ENCODE data around the gene RBM17.
"Not testable (repeated sequence)": the region's sequence is repeated elsewhere in the genome, so short reads cannot be mapped to it uniquely, and the experiment has no call there.

RBM17 gene

DNA sequence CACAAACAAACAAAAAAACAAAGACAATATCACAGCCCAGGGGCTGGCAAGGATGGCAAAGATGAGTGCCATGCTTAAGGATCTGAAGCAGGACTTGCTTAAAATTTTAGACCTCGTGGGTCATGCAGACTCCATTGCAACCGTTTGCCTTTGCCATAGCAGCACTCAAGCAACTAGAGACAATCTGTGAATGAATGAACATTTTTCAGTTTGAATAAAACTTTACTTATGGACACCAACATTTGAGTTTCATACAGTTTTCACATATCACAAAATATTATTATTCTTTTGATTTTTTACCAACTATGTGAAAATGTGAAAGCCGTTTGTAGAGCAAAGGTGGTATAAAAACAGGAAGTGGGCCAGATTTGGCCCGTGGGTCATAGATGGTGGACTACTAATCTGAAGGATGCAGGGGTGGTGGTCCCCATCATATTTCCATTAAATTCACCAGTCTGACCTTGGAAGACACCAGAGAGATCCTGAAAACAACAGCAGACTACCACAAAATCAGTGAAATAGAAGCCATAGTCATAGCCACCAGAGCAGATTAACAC is 8.3 kb upstream of the RBM17 start:
- no peak for DNase-seq

GRCh38 chr10:6082496-6083395 is 6.1 kb upstream of the RBM17 start:
- no peak for DNase-seq

DNA sequence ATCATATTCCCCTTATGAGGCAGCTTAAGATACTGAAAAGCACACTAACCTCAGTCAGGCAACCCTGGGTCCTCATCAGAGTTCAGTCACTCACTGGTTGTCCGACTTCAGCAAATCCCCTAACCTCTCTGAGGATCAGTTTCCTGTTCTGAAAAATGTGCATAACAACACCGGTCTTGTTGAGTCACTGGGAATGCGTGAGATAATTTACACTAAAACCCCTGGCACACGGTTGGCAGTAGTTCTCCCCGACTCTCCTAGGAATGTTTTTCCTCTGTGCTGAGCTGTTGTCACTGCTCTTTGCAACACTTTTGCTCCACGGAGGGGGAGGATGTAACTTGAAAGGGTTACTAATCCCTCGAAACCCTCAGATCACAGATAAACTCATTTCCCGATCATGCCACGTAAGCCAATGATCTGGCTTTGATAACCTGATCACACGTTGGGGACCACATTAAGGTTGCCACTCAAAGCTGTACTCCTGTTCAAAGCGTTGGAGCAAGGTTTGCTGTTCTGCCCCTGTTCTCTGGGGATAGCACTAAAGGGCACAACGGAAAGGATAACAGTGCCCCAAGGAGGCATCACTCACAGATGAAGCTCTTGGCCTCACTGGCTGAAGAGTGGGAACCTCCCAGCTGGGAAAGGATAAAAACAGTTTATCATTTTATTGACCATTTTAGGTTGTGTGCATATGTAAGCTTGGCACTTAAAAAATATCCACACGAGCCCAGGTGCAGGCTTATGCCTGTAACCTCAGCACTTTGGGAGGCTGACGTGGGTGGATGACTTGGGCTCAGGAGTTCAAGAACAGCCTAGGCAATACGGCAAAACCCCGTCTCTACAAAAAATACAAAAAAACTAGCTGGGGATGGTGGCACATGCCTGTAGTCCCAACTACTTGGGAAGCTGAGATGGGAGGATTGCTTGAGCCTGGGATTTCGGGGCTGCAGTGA is 5.0 kb upstream of the RBM17 start:
- DNase-seq = peak; percentile 57 to 66

- peak; percentile 84 to 88 for DNase-seq
Measured at GRCh38 chr10:6086375-6087233, 2.2 kb upstream of the RBM17 start.

- DNase-seq = peak; percentile 13 to 19
Measured at GRCh38 chr10:6089334-6090219, 743 bp downstream of the RBM17 start.

DNA sequence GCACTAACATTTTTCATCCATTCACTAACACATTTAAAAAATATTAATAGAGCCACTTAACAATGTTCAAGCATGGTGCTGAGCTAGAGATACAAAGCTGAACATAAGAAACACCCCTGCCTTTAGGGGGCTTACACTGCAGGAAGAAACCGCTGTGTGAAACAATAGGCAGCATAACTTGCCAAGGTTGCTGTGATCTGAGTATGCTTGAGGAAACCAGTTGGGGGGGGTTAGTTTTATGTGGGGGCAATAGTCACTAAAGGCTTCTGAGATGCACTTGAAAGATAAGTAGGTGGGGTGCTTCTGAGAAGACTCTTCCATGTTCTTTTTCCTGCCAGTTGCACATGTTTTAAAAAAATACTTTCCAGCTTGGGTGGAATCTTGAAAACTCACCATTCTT is 2.8 kb downstream of the RBM17 start:
- DNase-seq = peak in 1 of 2 donors; percentile 22

DNA sequence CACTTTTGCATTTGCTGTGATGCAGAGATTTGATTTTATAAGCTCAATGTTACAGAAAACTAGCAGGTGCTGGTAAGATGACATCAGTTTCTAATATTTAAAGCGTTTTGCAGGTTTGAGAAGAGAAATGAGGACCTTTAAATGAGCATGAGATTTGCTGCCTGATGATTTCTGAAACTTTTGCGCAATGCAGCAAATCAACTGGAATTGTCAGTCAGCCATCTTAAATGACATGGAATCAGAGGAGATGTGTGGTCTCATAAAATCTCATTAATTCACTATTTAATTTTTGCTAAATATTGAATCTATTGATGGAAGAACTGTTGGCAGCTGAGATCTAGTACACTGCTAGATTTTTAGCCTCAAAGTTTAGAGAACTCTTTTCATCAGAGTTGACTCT is 3.9 kb downstream of the RBM17 start:
- no peak for DNase-seq

- DNase-seq = no peak
Measured at GRCh38 chr10:6095810-6096570, 7.2 kb downstream of the RBM17 start.

DNA sequence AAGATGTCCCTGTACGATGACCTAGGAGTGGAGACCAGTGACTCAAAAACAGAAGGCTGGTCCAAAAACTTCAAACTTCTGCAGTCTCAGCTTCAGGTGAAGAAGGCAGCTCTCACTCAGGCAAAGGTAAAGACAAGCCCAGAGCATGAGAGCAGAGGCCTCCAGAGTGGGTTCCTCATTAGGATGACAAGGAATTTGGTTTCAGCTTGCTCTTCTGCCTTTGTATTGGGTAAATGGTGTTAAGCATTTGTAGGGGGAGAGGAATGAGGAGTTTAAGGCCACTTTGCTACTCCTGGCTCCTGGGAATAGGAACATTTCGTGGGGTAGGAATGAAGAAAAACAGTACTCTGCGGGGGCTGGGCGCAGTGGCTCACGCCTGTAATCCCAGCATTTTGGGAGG is 8.2 kb downstream of the RBM17 start:
- no peak for DNase-seq

GRCh38 chr10:6098156-6098555 is 9.3 kb downstream of the RBM17 start:
- no peak for DNase-seq

DNA sequence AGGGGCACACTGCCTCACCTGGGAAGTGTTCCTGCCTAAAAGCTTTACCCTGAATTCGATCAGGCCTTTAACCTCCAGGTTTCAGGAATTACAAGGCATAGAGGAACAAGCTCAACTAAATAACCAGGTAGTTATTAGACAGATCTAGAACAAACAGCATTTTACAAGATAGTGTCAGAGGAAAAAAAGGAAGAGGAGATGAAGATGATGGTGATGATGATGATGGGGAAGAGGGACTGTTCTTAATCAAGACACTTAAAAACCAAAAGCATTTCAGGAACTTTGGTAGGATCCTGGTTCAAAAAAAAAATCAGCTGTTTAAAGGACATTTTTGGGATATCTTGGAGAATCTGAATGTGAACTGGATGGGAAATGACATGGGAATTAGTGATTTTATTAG is 11.5 kb downstream of the RBM17 start:
- no peak for DNase-seq

DNA sequence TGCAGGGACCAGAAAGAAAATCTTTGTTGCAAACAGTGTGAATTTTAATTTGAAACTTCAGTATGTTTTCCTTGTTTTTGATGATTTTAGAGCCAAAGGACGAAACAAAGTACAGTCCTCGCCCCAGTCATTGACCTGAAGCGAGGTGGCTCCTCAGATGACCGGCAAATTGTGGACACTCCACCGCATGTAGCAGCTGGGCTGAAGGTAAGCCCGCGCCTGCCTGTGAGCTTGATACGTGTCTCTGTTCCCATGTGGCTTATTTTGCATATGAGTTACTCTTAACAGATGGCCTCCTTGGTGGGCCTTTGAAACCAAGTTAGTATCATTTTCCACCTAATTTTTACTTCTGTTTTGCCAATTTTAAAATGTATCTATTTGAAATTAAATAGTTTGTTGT is 12.3 kb downstream of the RBM17 start:
- no peak for DNase-seq

DNA sequence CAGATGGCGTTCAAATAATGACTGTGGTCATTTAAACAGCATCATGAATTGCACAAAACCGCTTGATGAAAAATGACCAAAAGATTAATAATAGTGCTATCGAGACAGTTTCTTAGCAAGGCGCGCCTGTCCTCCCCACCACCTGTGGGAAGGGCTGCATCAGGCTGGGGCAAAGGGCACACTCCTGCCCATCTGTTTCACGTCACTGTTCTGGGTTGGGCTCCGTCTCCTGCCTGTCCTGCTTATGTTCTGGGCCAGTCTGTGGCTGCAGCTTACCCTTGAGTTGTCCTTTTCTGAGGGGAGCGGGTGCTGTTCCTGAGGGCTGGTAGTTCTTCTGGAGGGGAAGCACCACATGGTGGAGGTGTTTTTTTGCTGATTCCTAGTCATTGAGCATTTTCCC is 13.3 kb downstream of the RBM17 start:
- no peak for DNase-seq

DNA sequence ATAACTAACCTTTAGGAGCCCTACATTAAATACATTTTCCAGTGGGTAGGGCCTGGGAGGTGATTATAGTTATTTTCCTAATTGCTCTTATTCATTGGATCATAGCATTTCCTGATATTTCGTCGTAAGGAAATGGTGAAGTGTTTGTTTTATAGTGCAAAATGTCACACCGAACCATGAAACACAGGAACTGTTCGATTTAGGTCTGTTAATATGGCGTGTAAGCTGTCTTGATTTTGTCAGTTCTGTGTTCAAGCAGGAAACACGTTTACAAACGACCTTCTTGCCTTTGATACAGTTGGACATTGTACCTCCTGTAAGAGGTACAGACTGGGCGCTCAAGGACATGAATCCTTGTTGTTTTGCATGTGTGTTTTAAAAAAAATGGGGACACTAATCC is 14.8 kb downstream of the RBM17 start:
- DNase-seq = no peak

GRCh38 chr10:6107616-6108015 is 18.8 kb downstream of the RBM17 start:
- not testable (repeated sequence) for DNase-seq

DNA sequence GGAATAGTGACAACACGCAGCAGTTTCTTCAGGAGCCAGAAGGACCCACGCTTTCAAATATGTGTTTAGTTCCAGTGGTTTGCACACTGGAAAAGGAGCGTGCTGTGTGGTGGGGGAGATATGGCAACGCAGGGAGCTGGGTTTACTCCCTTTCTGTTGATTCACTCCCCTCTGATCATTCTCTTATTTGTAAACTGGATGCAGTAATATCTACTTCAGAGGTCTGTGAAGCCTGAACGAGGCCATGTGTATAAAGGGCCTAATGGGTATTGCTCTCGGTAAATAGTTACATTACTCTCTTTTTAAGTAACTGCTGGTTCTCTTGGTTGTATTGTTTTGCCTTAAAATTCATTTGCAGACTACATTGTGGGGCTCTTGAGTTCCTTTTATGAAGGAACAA is 19.2 kb downstream of the RBM17 start:
- no peak for DNase-seq

GRCh38 chr10:6108631-6109443 is 20.0 kb downstream of the RBM17 start:
- peak; percentile 20 to 34 for DNase-seq

DNA sequence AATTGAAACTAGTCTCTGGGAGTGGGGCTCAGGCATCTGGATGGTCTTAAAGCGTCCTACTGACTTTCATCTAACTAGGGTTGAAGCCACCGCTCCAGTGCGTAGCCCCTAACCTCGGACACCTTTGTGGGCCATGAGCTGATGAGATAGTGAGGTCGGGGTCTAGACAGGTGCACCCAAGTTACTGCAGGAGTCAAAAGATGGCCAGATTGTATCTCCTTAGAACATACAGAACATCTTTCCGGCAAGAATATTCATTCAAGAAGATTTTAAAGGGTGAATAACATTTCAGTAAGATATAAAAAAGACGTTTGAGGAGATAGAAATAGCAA is 20.6 kb downstream of the RBM17 start:
- DNase-seq = no peak

- DNase-seq = no peak
Measured at GRCh38 chr10:6110136-6110535, 21.3 kb downstream of the RBM17 start.

DNA sequence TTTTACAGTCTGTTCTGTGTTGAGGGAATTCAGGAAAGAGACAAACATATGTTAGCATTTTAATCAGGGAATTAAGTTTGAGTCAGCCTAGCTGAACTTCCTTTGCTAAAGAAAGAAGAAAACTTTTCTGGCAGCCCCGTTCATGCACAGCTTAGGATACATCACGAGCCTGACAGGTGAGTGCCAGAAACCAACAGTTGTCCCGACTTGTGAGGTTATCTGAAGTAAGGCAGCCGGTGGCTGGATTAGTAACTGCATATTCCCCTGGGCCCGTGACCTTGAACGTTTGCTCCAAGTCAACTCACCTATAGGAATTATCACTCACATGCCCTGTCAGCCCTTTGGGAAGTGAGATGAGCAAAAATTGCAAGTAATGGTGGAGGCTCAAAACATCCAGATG is 24.1 kb downstream of the RBM17 start:
- no peak for DNase-seq

Measured in activated CD4-positive, alpha-beta T cell treated with anti-CD3 and anti-CD28 coated beads for 4 hours (primary cell).